Measurements from ENCODE around the gene BICC1.

The BICC1 gene

GRCh38 chr10:58648131-58648530, 135.5 kb downstream of the BICC1 start:
- no peak overlapping the region for H2AFZ ChIP-seq
- no peaks in the 10 kb centered on the region for H3K9me3 ChIP-seq (ENCODE audit: control insufficient read depth, low read length)
- no peak overlapping the region for H3K4me3 ChIP-seq (ENCODE audit: low read depth, low read length)
- no peak overlapping the region for H3K27ac ChIP-seq
- H3K4me1 ChIP-seq = no peaks in the 10 kb centered on the region
- H3K36me3 ChIP-seq (ENCODE audit: control insufficient read depth, insufficient read depth, low read length) = no peaks in the 10 kb centered on the region
- no peaks in the 10 kb centered on the region for H3K27me3 ChIP-seq (ENCODE audit: control insufficient read depth, insufficient read depth, low read length)
- no peak for TF ChIP-seq CTCF (IDR thresholded peaks at IDR 0.05)
- H3K9ac ChIP-seq = no peak overlapping the region
- no peaks in the 10 kb centered on the region for H3K79me2 ChIP-seq
- no peak overlapping the region for H3K4me2 ChIP-seq (ENCODE audit: low read length)

- no peaks in the 10 kb centered on the region for H3K27me3 ChIP-seq (ENCODE audit: control insufficient read depth, insufficient read depth, low read length)
- H3K9ac ChIP-seq = no peak overlapping the region
- no peak overlapping the region for H3K4me3 ChIP-seq (ENCODE audit: low read depth, low read length)
- H3K36me3 ChIP-seq (ENCODE audit: control insufficient read depth, insufficient read depth, low read length) = no peaks in the 10 kb centered on the region
- TF ChIP-seq CTCF (IDR thresholded peaks at IDR 0.05) = no peak
- no peak overlapping the region for H3K4me2 ChIP-seq (ENCODE audit: low read length)
- no peak overlapping the region for H3K27ac ChIP-seq
- H2AFZ ChIP-seq = no peak overlapping the region
- H3K4me1 ChIP-seq = no peaks in the 10 kb centered on the region
- no peaks in the 10 kb centered on the region for H3K79me2 ChIP-seq
- H3K9me3 ChIP-seq (ENCODE audit: control insufficient read depth, low read length) = no peaks in the 10 kb centered on the region
These were observed 138.4 kb downstream of the BICC1 start for GRCh38 chr10:58651040-58651439.

- Histone ChIP-seq H3K4me3 (ENCODE audit: low read depth, low read length) (no peak overlapping the region), H3K27ac (no peak overlapping the region), H3K79me2 (no peaks in the 10 kb centered on the region), H3K4me2 (ENCODE audit: low read length) (no peak overlapping the region), H3K27me3 (ENCODE audit: control insufficient read depth, insufficient read depth, low read length) (no peaks in the 10 kb centered on the region), H3K36me3 (ENCODE audit: control insufficient read depth, insufficient read depth, low read length) (no peaks in the 10 kb centered on the region), H3K9ac (no peak overlapping the region), H3K4me1 (no peaks in the 10 kb centered on the region), H2AFZ (no peak overlapping the region), H3K9me3 (ENCODE audit: control insufficient read depth, low read length) (no peaks in the 10 kb centered on the region)
- TF ChIP-seq CTCF (IDR thresholded peaks at IDR 0.05) = no peak
These were observed 139.1 kb downstream of the BICC1 start for GRCh38 chr10:58651742-58652141.

- Histone ChIP-seq H3K27me3 (ENCODE audit: control insufficient read depth, insufficient read depth, low read length) (no peaks in the 10 kb centered on the region), H3K4me1 (no peaks in the 10 kb centered on the region), H3K4me2 (ENCODE audit: low read length) (no peak overlapping the region), H2AFZ (no peak overlapping the region), H3K79me2 (no peaks in the 10 kb centered on the region), H3K9me3 (ENCODE audit: control insufficient read depth, low read length) (no peaks in the 10 kb centered on the region), H3K27ac (no peak overlapping the region), H3K36me3 (ENCODE audit: control insufficient read depth, insufficient read depth, low read length) (no peaks in the 10 kb centered on the region), H3K4me3 (ENCODE audit: low read depth, low read length) (no peak overlapping the region), H3K9ac (no peak overlapping the region)
- no peak for TF ChIP-seq CTCF (IDR thresholded peaks at IDR 0.05)
These were observed 140.5 kb downstream of the BICC1 start for GRCh38 chr10:58653139-58653538.

- Histone ChIP-seq H3K4me1 (no peaks in the 10 kb centered on the region), H3K27ac (no peak overlapping the region), H3K27me3 (ENCODE audit: control insufficient read depth, insufficient read depth, low read length) (no peaks in the 10 kb centered on the region), H3K4me2 (ENCODE audit: low read length) (no peak overlapping the region), H3K79me2 (no peaks in the 10 kb centered on the region), H2AFZ (no peak overlapping the region), H3K9me3 (ENCODE audit: control insufficient read depth, low read length) (no peaks in the 10 kb centered on the region), H3K4me3 (ENCODE audit: low read depth, low read length) (no peak overlapping the region), H3K9ac (no peak overlapping the region), H3K36me3 (ENCODE audit: control insufficient read depth, insufficient read depth, low read length) (no peaks in the 10 kb centered on the region)
- TF ChIP-seq CTCF (IDR thresholded peaks at IDR 0.05) = no peak
These were observed 148.0 kb downstream of the BICC1 start for GRCh38 chr10:58660575-58661255.

Measured in parathyroid adenoma (tissue), 2 donors.